GM12874 (cell line): ENCODE measurements around the gene THSD7B.

Experiments used
- TF ChIP-seq, protein P1 (sequence below): IDR thresholded peaks from 2 replicates; pipeline ENCODE4 v1.5.1; 2011; ENCODE audit warnings: low read depth, mild to moderate bottlenecking, control low read depth, low read length, moderate library complexity; ENCODE audit not compliant: insufficient read depth

The THSD7B gene

DNA sequence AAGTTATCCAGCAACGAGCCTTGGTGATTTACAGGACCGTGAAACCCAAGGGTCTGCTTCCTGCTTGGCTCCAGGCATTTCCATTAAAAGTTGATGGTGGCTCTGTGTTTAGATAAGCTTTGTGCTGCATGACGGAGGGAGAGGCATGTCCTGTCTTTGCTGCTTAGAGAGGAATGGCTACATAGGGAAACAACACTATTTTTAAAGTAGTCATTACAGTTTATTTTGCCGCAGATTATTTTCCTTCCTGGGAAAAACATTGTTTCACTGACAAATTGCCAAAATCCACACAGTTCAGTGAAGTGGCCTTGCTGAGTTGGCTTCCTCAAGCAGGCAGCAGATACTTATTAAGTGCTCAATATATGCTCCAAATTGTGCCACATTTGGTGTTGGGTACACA, 98.5 kb downstream of the THSD7B start:
- TF ChIP-seq, protein P1, sequence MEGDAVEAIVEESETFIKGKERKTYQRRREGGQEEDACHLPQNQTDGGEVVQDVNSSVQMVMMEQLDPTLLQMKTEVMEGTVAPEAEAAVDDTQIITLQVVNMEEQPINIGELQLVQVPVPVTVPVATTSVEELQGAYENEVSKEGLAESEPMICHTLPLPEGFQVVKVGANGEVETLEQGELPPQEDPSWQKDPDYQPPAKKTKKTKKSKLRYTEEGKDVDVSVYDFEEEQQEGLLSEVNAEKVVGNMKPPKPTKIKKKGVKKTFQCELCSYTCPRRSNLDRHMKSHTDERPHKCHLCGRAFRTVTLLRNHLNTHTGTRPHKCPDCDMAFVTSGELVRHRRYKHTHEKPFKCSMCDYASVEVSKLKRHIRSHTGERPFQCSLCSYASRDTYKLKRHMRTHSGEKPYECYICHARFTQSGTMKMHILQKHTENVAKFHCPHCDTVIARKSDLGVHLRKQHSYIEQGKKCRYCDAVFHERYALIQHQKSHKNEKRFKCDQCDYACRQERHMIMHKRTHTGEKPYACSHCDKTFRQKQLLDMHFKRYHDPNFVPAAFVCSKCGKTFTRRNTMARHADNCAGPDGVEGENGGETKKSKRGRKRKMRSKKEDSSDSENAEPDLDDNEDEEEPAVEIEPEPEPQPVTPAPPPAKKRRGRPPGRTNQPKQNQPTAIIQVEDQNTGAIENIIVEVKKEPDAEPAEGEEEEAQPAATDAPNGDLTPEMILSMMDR: no peak

DNA sequence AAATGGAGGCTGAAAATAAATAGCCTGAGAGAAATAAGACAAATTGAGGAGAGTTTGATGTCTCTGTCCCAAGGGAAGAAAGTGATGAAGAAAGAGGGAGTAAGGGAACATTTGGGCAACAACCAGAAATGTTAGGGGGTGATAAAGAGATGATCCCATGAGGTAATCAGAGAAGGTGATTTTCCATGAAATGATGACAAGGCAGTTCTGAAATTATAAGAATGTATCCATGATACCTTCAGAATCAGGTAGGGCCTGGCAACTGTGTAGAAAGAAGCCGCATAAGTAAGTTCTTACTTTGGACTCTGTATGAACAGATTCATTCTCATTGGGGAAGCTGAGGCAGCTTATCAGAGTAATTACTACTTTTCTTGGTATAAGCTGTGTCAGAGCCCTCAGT, 106.1 kb downstream of the THSD7B start:
- TF ChIP-seq, protein P1: no peak

GRCh38 chr2:136874258-136874657, 108.9 kb downstream of the THSD7B start:
- TF ChIP-seq, protein P1: peak; percentile 48; the same call in 1 of the 2 replicates

DNA sequence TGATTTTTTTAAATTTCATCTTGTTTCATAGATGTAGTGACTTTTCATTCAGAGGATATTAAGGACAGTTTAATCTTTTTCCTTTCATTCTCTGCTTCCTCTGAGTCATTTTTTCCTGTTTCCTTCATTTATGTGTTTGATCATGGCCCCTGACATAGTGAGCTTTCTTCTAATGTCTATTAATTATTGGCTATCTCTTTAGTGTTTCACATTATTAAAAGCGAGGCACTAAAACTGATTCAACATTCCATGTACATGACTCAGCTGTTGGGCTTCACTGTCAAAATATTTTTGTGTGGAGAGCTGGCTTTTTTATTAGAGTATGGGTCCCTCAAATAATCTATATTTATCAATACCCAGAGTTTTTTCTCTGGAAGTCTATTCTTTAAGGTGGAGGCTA, 125.8 kb downstream of the THSD7B start:
- TF ChIP-seq, protein P1: no peak

DNA sequence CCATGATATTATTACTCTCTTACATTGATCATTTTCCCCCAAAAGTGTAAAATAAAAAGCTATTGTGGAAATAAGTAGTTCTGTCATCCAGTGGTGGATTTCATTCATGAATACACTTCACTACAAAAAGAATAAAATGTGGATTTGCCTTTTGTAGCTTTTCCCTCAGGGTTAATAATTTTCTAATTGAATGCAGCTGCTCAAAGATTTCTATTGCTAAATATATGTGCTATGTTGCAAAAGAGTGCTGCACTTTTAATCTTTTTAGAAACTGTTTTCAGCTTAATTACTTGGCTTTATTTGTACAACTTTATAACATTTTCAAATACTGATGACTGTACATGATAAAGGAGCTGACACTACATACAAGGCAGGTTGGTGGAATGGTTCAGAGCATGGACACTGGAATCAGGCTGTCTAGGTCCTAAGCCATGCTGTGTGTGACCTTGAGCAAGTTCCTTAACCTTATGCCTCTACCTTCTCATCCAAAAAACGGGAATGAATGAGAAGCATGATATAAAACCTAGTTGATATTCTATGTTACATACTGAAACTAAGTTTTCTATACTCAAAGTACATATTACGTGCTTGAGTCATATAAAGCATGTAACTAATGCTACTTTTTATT, 128.8 kb downstream of the THSD7B start:
- TF ChIP-seq, protein P1: no peak

DNA sequence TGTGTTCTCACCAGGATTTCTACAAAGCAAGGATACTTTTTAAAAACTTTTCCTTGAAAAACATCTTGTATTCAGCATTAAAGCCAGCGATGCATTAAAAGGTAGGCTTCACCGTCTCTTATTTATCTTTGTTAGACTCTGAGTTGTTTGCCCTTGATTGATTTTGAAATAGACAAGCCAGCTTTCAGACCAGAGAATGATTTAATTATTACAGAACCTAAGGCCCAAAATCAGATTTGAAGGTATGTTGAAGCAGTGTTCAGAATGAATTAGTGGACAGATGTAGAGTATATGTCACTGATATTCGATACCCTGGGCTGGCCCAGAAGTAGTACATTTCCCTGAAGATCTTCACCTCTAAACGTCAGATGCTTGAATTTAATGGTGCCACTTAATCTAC, 136.4 kb downstream of the THSD7B start:
- TF ChIP-seq, protein P1: no peak

GRCh38 chr2:136905779-136906178, 140.4 kb downstream of the THSD7B start:
- TF ChIP-seq, protein P1: no peak
